Measurements from ENCODE around the gene CENPN.

The CENPN gene

DNA sequence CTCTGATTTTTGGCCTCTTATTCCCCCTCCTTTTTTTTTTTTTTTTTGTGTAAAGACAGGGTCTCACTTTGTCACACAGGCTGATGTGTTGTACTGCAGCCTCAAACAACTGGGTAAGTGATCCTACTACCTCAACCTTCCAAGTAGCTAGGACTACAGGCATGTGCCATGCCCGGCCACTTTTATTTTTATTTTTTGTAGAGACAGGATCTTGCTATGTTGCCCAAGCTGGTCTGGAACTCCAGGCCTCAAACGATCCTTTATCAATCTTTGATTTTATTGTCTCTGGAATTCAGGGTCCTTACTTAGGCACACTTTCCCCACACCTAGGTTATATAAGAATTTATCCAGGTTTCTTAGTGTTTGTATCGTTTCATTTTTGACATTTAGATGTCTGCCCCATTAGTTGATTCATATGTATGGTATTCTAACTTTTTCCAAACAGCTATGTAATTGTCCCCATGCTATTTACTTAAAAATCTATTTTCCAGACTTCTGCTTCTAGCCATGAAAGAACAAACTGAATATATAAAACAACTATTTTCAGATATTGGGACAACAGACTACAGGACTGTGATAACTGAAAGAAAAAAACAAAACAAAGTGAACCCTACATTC lies 14.2 kb upstream of the CENPN start:
- no peak for DNase-seq

DNA sequence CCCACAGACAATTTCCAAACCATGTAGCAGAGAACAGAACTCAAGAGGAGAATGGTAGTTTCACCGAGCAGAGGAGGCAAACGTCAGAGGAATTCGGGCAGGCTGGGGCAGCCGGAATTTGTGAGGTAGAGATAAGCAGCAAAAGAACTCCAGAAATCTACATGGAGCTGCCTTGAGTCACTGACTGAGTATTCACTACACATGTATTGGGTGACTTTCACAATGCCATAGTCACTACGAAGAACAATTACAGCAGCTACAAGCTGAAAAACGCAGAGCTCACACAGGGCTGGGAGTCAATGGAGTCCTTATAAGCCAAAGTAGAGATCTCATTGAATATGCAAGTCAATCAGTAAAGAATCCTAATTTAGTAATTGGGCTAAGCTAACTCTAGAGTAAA lies 13.7 kb upstream of the CENPN start:
- DNase-seq: no peak

DNA sequence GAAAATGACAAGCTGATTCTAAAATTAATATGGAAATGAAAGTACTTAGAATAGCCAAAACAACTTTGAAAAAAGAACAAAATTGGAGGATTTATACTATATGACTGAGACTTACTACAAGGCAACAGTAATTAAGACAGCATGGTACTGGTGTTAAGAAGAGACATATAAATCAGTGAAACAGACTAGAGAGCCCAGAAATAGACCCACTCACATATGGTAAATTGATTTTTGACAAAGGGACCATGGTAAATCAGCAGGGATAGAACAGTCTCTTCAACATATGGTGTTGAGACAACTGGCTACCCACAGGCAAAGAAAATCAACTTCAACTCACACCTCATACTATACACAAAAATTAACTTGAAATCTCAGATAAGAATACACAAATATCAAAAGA lies 13.2 kb upstream of the CENPN start:
- no peak for DNase-seq

DNA sequence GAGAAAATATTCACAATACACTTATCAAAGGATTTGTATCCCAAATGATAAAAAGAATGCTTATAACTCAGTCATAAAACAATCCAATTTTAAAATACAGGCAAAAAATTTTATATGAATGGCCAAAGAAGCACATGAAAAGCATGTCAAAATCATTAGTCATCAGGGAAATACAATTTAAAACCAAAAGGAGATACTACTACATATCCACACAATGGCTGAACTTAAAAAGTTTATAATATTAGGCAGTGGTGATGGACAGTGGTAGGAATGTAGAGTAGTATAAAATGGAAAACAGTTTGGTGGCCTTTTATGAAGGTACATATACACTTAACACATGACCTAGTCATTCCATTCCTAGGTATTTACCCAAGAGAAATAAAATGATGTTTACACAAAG lies 12.6 kb upstream of the CENPN start:
- no peak for DNase-seq

DNA sequence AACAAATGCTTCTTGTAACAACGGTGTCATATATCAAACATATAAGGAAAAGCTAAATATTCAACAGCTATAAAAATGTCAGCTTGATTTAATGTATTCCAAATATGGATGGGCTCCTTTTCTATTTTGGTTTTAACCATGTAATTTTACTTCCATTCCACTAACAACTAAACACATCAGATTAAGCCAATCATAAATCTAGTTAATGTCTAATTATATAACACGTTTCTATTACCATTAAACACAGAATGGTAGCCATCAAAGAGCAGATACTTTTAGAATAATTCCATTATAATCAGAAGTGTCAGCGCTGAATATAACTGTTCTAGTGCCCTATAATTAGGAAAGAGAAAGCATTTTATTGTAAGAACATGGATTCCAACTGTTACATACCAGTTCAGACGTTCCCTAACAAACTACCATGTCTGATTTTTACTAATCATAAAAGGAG lies 10.3 kb upstream of the CENPN start:
- DNase-seq: no peak

DNA sequence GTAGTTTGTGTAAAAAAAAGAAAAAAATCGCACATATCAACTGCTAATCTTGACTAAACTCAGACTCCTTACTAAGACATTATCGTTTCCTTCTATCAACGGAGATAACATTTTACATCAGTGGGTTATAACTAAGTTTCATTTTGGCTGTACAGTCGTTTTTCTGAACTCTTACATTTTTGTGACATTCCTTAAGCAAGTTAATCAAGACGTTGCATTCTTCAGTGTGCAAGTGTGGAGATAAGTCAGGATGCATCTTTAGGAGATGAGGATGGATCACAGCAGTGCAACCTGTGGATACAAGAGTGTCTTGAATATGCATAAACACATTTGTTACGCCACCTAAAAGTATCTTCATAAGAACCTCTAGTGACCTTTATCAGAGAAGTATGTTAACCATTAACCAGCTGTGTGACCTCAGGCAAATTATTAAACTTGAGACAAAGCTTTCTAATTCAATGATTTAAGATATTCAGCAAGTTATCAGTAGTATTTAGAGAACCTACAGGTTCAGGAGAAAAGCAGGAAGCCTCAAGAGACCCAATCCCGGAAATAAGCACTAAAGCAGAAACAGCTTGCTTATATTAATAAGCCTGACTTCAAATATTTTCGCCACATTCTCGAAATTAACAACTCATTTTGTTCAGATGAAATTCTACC lies 9.7 kb upstream of the CENPN start:
- DNase-seq: no peak

DNA sequence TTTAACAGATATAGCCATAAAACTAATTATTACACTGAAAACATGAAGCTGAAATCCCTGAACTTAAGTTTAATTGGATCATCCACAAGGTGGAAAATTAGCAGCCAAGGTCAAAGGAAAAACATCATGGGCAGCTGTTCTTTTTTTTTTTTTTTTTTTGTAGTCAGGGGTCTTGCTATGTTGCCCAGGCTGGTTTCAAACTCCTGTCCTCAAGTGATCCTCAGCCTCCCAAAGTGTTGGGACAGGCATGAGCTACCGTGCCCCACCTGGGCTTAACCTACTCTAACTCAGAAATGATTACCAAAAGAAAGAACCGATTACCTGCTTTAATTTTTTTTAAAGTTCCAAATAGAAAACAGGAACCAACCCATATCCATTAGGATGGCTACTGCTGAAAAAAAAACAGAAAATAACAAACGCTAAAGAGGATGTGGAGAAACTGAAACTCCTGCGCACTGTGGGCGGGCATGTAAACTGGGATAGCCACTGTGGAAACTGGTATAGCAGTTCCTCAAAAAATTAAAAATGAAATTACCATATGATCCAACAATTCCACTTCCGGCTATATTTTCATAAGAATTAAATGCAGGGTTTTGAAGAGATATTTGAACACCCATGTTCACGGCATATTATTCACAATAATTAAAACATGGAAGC lies 8.9 kb upstream of the CENPN start:
- DNase-seq: no peak

DNA sequence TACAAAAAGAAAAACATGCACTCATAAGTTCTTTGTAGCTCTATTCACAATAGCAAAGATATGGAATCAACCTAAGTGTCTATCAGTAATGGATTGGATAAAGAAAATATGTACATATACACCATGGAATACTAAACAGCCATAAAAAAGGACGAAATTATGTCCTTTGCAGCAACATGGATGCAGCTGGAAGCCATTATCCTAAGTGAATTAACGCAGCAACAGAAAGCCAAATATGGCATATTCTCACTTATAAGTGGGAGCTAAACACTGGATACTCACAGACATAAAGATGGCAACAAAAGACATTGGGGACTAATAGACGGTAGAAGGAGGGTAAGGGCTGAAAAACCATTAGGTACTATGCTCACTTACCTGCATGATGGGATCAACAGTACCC lies 6.1 kb upstream of the CENPN start:
- DNase-seq: no peak

DNA sequence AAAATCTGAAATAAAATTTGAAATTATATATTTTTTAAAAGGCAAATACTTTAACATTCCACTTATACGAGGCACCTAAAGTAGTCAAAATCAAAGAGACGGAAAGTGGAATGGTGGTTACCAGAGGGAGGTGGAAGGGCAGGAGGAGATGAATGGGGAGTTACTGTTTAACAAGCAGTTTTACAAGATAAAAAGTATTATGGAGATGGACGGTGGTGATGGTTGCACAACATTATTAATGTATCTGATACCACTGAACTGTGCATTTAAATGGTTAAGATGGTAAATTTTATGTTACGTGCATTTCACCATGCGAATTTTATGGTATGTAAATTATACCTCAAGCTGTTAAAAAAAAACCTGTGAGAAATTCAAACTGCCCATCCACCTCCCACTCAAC lies 5.7 kb upstream of the CENPN start:
- DNase-seq: no peak

DNA sequence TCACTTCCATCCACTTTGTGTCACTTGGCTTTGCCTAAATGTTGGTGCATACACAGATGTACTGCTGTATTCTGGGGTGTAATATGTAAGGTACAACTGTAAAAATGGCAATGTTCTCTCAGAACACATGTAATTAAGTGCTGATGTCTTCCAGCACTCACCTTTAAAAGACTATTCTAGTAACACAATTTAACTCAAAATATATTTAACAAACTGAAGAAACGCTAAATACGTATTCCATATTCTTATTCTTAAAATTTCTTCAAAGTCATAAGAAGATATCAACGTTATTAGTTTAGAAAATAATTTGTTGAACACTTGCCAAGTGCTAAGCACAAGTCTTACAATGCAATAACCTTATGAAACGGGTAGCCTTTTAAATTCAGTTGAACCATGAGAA lies 4.0 kb upstream of the CENPN start:
- DNase-seq: no peak

DNA sequence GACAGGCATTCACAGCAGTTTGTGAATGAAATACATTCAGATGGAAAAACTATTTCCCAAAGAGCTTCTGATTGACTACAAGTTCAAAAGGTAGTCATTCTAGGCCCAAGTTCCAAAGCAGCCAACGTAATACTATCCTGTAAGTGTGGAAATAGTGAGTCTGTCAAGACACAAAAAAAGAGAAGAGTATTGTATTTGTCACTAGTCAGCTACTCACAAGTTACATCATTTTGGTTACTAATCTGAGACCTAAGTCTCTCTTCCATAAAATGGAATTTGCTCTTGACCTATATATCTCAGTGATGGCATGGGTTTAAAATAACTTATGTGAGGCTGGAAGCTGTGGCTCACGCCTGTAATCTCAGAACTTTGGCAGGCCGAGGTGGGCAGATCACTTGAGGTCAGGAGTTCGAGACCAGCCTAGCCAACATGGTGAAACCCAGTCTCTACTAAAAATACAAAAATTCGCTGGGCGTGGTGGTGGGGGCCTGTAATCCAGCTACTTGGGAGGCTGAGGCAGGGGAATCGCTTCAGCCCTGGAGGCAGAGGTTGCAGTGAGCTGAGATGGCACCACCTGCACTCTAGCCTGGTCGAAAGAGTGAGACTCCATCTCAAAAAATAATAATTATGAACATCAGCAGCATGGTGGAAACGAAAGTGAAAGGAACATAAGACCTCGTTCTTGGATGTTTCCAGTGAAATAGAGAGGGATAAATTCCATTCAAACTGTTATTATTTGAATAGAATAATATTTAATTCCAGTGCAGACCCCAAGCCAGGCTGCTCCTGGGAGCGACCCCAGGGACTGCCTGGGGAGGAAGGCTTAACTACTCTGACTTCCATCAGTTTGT lies 3.2 kb upstream of the CENPN start:
- no peak for DNase-seq

DNA sequence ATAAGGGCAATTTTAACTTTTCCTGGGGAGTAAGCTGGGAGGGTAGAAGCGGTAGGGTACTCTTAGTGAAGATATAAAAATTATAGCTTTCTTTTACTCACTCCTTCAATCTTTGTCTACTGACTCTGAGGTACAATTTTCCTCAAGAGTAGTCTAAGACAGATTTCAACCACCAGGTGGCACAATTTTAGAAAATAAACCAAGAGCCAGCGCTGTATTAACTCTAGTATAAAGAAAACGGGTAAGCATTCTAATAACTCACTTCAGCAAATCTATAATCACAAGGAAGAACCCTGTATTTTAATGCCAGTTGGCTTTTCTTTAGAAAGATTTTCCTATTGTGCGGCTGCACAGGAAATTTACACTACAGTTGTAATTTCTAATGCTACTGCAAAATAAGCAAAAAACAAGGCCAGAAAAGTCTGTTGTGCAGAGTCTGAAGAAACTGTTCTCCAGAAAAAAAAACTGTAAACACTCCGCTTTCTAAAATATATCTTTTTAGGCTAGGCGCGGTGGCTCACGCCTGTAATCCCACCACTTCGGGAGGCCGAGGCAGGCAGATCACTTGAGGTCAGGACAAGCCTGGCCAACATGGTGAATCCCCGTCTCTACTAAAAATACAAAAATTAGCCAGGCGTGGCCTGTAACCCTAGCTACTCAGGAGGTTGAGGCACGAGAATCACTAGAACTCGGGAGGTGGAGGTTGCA lies 2.2 kb upstream of the CENPN start:
- no peak for DNase-seq

DNA sequence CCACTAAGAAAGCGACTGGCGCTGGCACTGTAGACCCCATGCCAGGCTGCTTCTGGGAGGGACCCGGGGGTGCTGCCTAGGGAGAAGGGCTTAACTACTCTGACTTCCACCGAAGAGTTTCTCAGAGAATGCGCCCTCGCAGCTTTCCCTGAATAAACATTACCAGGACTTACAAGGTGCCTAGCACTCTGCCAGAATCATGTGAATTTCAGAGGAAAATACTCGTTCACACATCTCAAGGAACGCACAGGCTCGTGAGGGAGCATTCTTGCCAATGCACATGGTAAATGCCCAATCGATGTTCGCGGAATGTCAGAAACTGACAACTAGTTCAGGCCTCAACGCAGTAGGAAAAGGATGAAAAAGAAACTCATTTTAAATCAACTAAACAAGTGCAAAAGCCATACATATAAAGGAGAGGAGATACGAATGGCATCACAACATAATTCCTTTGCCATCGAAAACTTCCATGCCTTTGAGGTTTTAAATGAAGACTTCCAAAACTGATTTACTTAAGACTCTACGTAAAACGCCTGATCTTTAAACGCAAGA lies 1.3 kb upstream of the CENPN start:
- no peak for DNase-seq

DNA sequence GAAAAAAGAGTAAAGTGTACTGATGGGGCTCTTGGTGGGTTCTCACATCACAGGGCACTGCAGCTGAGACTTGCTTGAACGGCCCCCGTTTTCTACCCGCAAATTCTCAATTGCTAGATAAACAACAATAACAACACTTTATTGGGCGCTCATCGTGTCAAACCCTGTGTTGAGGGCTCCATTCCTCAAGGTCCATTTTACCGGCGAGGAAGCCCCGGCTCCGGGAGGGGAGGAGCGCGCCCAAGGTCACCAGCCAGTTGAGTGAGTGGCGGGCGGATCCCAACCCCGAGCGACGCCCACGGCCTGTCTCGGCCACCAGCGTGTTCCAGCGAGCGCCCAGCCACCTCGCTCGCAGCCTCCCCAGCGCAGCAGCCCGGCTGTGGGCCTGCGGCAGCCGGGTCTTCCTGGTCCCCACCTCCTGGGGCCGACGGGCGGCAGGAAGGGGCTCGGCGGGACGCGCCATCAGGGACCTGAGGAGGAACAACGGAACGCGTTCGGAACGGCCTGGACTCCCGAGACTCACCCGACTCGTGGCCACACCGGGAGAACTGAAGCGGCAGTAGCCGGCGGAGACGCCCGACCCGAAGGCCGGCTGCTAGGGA lies 702 bp upstream of the CENPN start:
- DNase-seq: no peak

DNA sequence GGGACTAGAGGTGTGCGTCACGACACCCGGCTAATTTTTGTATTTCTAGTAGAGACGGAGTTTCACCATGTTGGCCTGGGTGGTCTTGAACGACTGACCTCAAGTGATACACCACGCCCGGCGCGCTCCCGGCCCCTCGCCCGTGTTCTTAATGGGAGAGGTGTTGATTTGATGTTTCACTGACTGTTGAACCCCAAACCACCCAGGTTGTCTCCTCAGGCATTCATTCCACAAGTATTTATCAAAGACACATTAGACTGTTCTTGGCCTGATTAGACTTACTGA lies 1.4 kb downstream of the CENPN start:
- no peak for DNase-seq

DNA sequence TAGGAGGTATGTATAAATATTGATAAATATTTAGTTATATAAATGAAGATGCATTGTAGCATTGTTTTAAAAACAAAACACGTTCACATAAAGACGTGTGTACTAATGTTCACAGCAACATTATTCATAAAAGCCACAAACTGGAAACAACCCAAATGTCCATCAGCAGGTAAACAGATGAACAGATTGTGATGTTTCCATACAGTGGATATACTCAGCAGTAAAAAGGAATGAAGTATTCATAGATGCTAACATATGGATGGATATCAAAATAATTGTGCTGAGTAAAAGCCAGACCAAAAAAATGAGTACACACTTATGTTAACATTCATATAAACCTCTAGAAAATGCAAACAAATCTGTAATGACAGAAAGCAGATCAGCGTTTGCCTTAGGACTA lies 6.0 kb downstream of the CENPN start:
- DNase-seq: no peak

DNA sequence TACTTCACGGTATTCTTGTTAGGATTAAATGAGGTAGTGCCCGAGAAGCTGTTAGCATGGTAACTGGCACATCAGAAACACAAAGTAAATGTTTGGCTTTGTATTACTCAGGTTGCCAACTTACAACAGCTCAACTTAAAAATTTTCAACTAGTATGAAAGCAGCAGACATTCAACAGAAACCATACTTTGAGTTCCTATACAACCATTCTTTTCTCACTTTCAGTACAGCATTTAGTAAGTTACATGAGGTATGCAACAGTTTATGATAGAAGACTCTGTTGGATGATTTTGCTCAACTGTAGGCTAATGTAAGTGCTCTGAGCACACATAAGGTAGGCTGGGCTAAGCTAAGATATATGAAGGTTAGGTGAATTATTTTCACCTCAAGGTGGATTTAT lies 7.7 kb downstream of the CENPN start:
- DNase-seq: no peak

DNA sequence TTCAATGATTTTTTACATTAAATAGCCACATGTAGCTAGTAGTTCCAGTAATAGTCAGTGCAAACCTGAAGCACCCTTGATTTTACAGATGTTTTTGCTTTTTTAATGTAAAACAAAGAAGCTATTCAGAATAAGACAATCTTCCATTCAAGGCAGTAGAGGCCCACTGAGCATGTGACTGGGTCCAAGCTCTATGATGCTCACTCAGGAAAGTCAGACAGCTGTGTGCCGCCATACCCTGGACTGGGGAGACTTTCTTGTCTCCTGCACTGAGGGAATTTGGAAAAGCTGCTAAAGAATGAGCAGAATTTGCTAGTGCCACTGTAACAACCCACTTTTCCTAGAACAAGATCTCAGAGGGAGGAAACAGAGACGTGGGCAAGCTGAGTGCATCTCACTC lies 11.5 kb downstream of the CENPN start:
- no peak for DNase-seq

DNA sequence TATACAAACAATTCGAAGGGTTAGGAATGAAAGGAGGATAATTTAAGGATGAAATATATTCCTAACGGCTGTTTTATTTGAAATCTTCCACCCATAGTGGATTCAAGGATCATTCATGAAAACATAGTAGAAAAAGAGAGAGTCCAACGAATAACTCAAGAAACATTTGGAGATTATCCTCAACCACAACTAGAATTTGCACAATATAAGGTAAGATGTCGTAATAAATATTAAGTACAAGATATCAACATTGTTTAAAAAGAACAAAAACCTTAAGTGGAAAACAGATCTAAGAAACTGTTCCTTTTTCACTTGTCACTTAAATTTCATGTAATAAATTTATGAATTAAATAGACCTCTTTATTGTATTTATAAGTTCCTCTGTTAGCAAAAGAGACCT lies 19.4 kb downstream of the CENPN start:
- DNase-seq: no peak

DNA sequence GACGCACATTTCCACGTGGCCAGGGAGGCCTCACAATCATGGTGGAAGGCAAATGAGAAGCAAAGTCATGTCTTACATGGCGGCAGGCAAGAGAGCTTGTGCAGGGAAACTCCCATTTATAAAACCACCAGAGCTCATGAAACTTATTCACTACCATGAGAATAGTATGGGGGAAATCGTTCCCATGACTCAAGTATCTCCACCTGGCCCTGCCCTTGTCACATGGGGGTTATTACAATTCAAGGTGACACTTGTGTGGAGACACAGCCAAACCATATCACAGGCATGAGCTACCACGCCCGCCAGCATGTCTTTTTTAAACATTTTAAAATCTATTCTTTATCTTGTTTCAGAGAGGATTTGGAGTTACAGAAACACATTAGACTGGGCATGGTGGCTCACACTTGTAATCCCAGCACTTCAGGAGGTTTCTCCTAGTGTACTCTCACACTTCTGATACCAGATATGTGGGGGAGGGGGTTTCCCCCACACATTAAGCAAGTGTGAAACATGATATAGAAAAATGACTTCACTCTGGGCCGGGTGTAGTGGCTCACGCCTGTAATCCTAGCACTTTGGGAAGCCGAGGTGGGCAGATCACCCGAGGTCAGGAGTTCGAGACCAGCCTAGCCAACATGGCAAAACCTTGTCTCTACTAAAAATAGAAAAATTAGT lies 23.1 kb downstream of the CENPN start:
- DNase-seq: no peak

DNA sequence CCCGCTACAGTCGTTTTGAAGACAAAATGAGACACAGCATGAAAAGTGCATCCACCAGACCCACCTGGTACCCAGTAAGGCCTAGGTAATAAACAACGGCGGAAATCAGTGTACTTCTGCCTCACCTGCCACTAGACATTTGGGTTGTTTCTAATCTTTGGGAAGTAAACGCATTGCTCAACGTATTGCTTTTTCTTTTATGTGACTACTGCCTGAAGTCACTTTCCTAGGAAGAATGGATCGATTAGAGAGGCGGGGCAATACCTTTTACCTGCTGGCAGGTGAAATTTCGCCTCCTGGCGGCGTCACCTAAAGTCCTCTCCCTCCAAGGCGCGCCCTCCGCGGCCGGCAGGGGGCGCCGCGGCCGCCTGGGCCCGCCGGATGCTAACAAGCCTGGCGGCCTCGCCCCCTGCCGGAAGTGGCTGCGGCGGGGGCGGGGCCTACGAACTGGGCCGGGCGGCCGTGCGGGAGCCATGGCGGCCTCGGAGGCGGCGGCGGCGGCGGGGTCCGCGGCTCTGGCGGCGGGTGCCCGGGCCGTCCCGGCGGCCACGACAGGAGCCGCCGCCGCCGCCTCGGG lies 28.5 kb downstream of the CENPN start, which contains the start of gene ATMIN:
ATMIN (plus strand) TSS at position 445 of the 577 bp plus-strand sequence; CDS start at position 474, 29 bp downstream.
- DNase-seq: peak; percentile 45

All from NCI-H510A (cell line).